ENCODE results near the gene PTGES.

DNA sequence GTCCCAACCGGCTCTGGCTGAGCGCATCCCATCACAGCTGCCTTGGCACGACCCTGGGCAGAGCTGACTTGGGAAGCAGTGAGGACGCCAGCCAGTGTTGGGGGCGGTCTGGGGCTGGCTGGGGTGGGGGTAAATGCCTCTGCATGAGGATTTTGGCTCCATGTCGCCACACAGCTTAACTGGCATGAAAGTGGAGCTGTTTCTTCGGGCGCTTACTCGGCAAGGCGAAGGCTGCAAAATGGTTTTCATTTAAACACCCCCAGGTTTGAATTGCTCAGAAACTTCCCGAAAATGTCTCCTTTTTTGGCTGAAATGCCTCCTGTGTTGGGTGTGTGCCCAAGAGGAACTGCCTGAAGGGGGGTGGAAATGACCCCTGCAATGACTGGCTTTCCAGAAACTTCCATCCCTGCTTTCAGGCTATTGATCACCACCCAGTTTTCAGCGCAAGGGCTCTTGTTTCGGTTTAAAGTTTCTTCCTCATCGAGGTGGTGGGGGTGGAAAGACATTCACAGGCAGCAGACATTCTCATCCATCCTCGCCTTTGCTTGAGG lies 38.3 kb downstream of the PTGES start:
- TF ChIP-seq ZNF324 (CRISPR knock-in tag; IDR thresholded peaks at IDR 0.05) (no peak), MTF1 (CRISPR knock-in tag; IDR thresholded peaks at IDR 0.05; ENCODE audit: borderline replicate concordance) (no peak), RAD21 (CRISPR knock-in tag; conservative IDR thresholded peaks at IDR 0.05 in 1 of 2, IDR thresholded peaks at IDR 0.05 in 1 of 2) (no peak), TCF7 (IDR thresholded peaks at IDR 0.05; ENCODE audit: borderline replicate concordance) (no peak), RCOR1 (IDR thresholded peaks at IDR 0.05; ENCODE audit: borderline replicate concordance in 1 of 2, low read depth in 2 of 2, low read length in 2 of 2) (no peak), ZNF316 (IDR thresholded peaks at IDR 0.05) (no peak)
- TF ChIP-seq, protein P1, sequence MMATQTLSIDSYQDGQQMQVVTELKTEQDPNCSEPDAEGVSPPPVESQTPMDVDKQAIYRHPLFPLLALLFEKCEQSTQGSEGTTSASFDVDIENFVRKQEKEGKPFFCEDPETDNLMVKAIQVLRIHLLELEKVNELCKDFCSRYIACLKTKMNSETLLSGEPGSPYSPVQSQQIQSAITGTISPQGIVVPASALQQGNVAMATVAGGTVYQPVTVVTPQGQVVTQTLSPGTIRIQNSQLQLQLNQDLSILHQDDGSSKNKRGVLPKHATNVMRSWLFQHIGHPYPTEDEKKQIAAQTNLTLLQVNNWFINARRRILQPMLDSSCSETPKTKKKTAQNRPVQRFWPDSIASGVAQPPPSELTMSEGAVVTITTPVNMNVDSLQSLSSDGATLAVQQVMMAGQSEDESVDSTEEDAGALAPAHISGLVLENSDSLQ (IDR thresholded peaks at IDR 0.05): no peak
